WI38 (cell line): ENCODE data around the gene ATG4D.
"Not testable (repeated sequence)": the region's sequence is repeated elsewhere in the genome, so short reads cannot be mapped to it uniquely, and the experiment has no call there.

Experiments
- H3K4me3 ChIP-seq: 2 replicates; pipeline ENCODE4 v1.5.1; 2011; ENCODE audit warnings: low read depth, mild to moderate bottlenecking, control low read depth, low read length
- TF ChIP-seq, protein P1 (sequence below): IDR thresholded peaks from 2 replicates; pipeline ENCODE4 v1.5.1; 2012; ENCODE audit warnings: low read depth, mild to moderate bottlenecking, control low read depth, low read length

The ATG4D gene

GRCh38 chr19:10519421-10519820 is 24.3 kb upstream of the ATG4D start:
- H3K4me3 ChIP-seq: no peak overlapping the region
- TF ChIP-seq, protein P1, sequence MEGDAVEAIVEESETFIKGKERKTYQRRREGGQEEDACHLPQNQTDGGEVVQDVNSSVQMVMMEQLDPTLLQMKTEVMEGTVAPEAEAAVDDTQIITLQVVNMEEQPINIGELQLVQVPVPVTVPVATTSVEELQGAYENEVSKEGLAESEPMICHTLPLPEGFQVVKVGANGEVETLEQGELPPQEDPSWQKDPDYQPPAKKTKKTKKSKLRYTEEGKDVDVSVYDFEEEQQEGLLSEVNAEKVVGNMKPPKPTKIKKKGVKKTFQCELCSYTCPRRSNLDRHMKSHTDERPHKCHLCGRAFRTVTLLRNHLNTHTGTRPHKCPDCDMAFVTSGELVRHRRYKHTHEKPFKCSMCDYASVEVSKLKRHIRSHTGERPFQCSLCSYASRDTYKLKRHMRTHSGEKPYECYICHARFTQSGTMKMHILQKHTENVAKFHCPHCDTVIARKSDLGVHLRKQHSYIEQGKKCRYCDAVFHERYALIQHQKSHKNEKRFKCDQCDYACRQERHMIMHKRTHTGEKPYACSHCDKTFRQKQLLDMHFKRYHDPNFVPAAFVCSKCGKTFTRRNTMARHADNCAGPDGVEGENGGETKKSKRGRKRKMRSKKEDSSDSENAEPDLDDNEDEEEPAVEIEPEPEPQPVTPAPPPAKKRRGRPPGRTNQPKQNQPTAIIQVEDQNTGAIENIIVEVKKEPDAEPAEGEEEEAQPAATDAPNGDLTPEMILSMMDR: no peak

DNA sequence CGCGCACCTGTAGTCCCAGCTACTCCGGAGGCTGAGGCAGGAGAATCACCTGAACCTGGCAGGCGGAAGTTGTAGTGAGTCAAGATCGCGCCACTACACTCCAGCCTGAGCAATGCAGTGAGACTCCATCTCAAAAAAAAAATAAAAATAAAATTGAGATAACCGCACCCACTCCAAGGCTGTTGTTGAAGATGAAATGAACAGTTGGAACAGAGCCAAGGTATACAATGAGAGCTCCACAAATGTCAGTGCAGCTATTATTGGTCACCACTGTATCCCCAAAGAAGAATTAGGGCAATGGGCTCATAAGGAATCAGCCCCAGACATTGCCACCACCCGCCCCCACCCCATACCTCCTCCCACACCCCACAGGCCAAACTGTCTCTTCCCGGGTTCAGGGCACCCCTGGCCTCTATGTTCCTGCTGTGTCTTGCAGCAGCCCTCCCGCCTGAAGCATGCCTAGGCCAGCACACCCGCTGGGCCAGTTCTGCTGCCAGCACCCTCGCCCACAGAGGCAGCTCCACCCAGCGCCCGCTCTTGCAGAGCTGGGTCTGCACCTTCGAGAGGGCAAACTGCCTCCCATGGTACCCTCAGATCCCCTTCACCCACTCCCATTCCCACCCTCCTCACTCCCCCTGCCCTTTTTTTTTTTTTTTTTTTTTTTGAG is 22.9 kb upstream of the ATG4D start:
- H3K4me3 ChIP-seq: no peak overlapping the region
- TF ChIP-seq, protein P1: no peak

- TF ChIP-seq, protein P1: no peak
- no peak overlapping the region for H3K4me3 ChIP-seq
Observed at GRCh38 chr19:10521461-10522171, 22.1 kb upstream of the ATG4D start.

GRCh38 chr19:10523135-10523636 is 20.5 kb upstream of the ATG4D start:
- TF ChIP-seq, protein P1: no peak

GRCh38 chr19:10525636-10526035 is 18.1 kb upstream of the ATG4D start:
- TF ChIP-seq, protein P1: no peak

More at GRCh38 chr19:10523135-10523636, 20.5 kb upstream of the ATG4D start:
- no peak overlapping the region for H3K4me3 ChIP-seq

GRCh38 chr19:10526887-10527286 is 16.8 kb upstream of the ATG4D start:
- not testable (repeated sequence) for H3K4me3 ChIP-seq

More at GRCh38 chr19:10525636-10526035, 18.1 kb upstream of the ATG4D start:
- H3K4me3 ChIP-seq: no peak overlapping the region

- TF ChIP-seq, protein P1: no peak
Observed at GRCh38 chr19:10532457-10532856, 11.2 kb upstream of the ATG4D start.

More at GRCh38 chr19:10532457-10532856, 11.2 kb upstream of the ATG4D start:
- H3K4me3 ChIP-seq: no peak overlapping the region
